HG02678 (cell line): ENCODE measurements around the gene ADRA2A.

Experiments used
- ATAC-seq: cut with Tn5 transposase; IDR thresholded peaks from one replicate; pipeline ENCODE4 v1.9.1; 2021; ENCODE audit warnings: mild to moderate bottlenecking, moderate library complexity; ENCODE audit not compliant: unreplicated experiment

ADRA2A gene

GRCh38 chr10:111076682-111077478 lies at the start of gene ADRA2A:
TSS of gene ADRA2A (plus strand) at chr10:111077029. CDS start at chr10:111077997, 968 bp downstream.
- ATAC-seq = no peak

- ATAC-seq = no peak
Observed at GRCh38 chr10:111030042-111030750, 46.6 kb upstream of the ADRA2A start.

- ATAC-seq = no peak
Observed at GRCh38 chr10:111034598-111035310, 42.1 kb upstream of the ADRA2A start.

- ATAC-seq = no peak
Observed at GRCh38 chr10:111035542-111035941, 41.3 kb upstream of the ADRA2A start.

- ATAC-seq = no peak
Observed at GRCh38 chr10:111037858-111038257, 39.0 kb upstream of the ADRA2A start.

GRCh38 chr10:111039522-111039921 lies 37.3 kb upstream of the ADRA2A start:
- no peak for ATAC-seq

GRCh38 chr10:111057006-111057405 lies 19.8 kb upstream of the ADRA2A start:
- ATAC-seq = no peak

- ATAC-seq = no peak
Observed at GRCh38 chr10:111063471-111063870, 13.4 kb upstream of the ADRA2A start.

GRCh38 chr10:111072232-111072631 lies 4.6 kb upstream of the ADRA2A start:
- ATAC-seq = no peak

GRCh38 chr10:111075577-111076185 lies 1.1 kb upstream of the ADRA2A start:
- no peak for ATAC-seq

- peak; percentile 72 for ATAC-seq
Observed at GRCh38 chr10:111076191-111076681, 593 bp upstream of the ADRA2A start.

- ATAC-seq = no peak
Observed at GRCh38 chr10:111077479-111077784, 603 bp downstream of the ADRA2A start.

- no peak for ATAC-seq
Observed at GRCh38 chr10:111077785-111078504, 1.1 kb downstream of the ADRA2A start.

GRCh38 chr10:111078505-111079185 lies 1.8 kb downstream of the ADRA2A start:
- ATAC-seq = no peak

- ATAC-seq = no peak
Observed at GRCh38 chr10:111079241-111079760, 2.5 kb downstream of the ADRA2A start.

GRCh38 chr10:111079781-111080180 lies 3.0 kb downstream of the ADRA2A start:
- ATAC-seq = no peak

- no peak for ATAC-seq
Observed at GRCh38 chr10:111080224-111080623, 3.4 kb downstream of the ADRA2A start.

GRCh38 chr10:111081595-111081994 lies 4.8 kb downstream of the ADRA2A start:
- ATAC-seq = no peak

- ATAC-seq = no peak
Observed at GRCh38 chr10:111082102-111082975, 5.5 kb downstream of the ADRA2A start.
